HG02885 (cell line): ENCODE data around the gene FMN2.

Source experiments
- ATAC-seq: cut with Tn5 transposase; IDR thresholded peaks from one replicate; pipeline ENCODE4 v1.9.1; 2021; ENCODE audit warnings: mild to moderate bottlenecking; ENCODE audit not compliant: unreplicated experiment, poor library complexity

FMN2 gene

GRCh38 chr1:240503558-240503957 lies 411.9 kb downstream of the FMN2 start:
- ATAC-seq = no peak

- ATAC-seq = no peak
Observed at GRCh38 chr1:240506176-240506575, 414.5 kb downstream of the FMN2 start.

- no peak for ATAC-seq
Observed at GRCh38 chr1:240508201-240508600, 416.5 kb downstream of the FMN2 start.

GRCh38 chr1:240508950-240509349 lies 417.3 kb downstream of the FMN2 start:
- no peak for ATAC-seq

GRCh38 chr1:240511789-240512188 lies 420.1 kb downstream of the FMN2 start:
- ATAC-seq = no peak

GRCh38 chr1:240515505-240515904 lies 423.8 kb downstream of the FMN2 start:
- no peak for ATAC-seq

- ATAC-seq = no peak
Observed at GRCh38 chr1:240516069-240516468, 424.4 kb downstream of the FMN2 start.

GRCh38 chr1:240517891-240518290 lies 426.2 kb downstream of the FMN2 start:
- ATAC-seq = no peak

- no peak for ATAC-seq
Observed at GRCh38 chr1:240522122-240522822, 430.6 kb downstream of the FMN2 start.

GRCh38 chr1:240524356-240525069 lies 432.8 kb downstream of the FMN2 start:
- ATAC-seq = no peak
